DND-41 (cell line): ENCODE results near the gene RAB28.

Experiments used
- ATAC-seq: fragments of 200-7000 bp; cut with Tn5 transposase; 3 replicates; pipeline ENCODE4 v1.9.1; 2021; ENCODE audit warnings: low read depth; ENCODE audit not compliant: insufficient read depth
- DNase-seq: peaks from one replicate; pipeline ENCODE4 v3.0.0-alpha.2; 2020
- H2AFZ ChIP-seq: 2 replicates; pipeline ENCODE4 v1.6.0; 2012; ENCODE audit warnings: low read depth, low read length
- H3K27ac ChIP-seq: 2 replicates; pipeline ENCODE4 v1.5.1; 2012; ENCODE audit warnings: low read length, inconsistent platforms
- H3K27me3 ChIP-seq: fragments of 200-600 bp; sonication (generic); 2 replicates; pipeline ENCODE4 v1.6.0; 2012; ENCODE audit warnings: low read length, mild to moderate bottlenecking, inconsistent platforms; ENCODE audit not compliant: insufficient read depth, poor library complexity
- H3K36me3 ChIP-seq: 2 replicates; pipeline ENCODE4 v1.5.1; 2012; ENCODE audit warnings: low read length, inconsistent platforms; ENCODE audit not compliant: insufficient read depth
- H3K4me1 ChIP-seq: 2 replicates; pipeline ENCODE4 v1.5.1; 2012; ENCODE audit warnings: mild to moderate bottlenecking, low read length; ENCODE audit not compliant: insufficient read depth
- H3K4me2 ChIP-seq: 2 replicates; pipeline ENCODE4 v1.6.0; 2012; ENCODE audit warnings: mild to moderate bottlenecking, moderate library complexity, low read length, inconsistent platforms; ENCODE audit not compliant: insufficient read depth
- H3K4me3 ChIP-seq, 2 experiments: fragments of 200-600 bp in 1 of 2; shearing (Covaris generic) in 1 of 2; 2 replicates each; pipeline ENCODE4 v1.5.1; 2012 to 2016; ENCODE audit warnings: inconsistent platforms in 2 of 2, low read length in 2 of 2, mild to moderate bottlenecking in 2 of 2, low read depth in 1 of 2, moderate library complexity in 1 of 2
- H3K79me2 ChIP-seq: 2 replicates; pipeline ENCODE4 v1.6.0; 2012; ENCODE audit warnings: low read length, inconsistent platforms; ENCODE audit not compliant: insufficient read depth
- H3K9ac ChIP-seq: 2 replicates; pipeline ENCODE4 v1.6.0; 2012; ENCODE audit warnings: low read depth, mild to moderate bottlenecking, inconsistent platforms, low read length, moderate library complexity
- H3K9me3 ChIP-seq: 2 replicates; pipeline ENCODE4 v1.5.1; 2012; ENCODE audit warnings: low read length, moderate library complexity, mild to moderate bottlenecking, inconsistent platforms; ENCODE audit not compliant: insufficient read depth, severe bottlenecking
- H4K20me1 ChIP-seq: 2 replicates; pipeline ENCODE4 v1.6.0; 2012; ENCODE audit warnings: low read length; ENCODE audit not compliant: insufficient read depth
- CTCF ChIP-seq: IDR thresholded peaks from 2 replicates; pipeline ENCODE4 v1.5.1; 2012; ENCODE audit warnings: borderline replicate concordance, low read length, moderate library complexity, mild to moderate bottlenecking; ENCODE audit not compliant: poor library complexity, severe bottlenecking; ENCODE audit errors: extremely low read depth
- EZH2 ChIP-seq: IDR thresholded peaks from 3 replicates; pipeline ENCODE4 v1.6.1; 2012; ENCODE audit warnings: borderline replicate concordance, low read depth, mild to moderate bottlenecking, moderate library complexity, low read length, inconsistent platforms; ENCODE audit not compliant: severe bottlenecking

The RAB28 gene

GRCh38 chr4:13331827-13332226, 152.3 kb downstream of the RAB28 start:
- Histone ChIP-seq H3K36me3 (no peaks in the 10 kb centered on the region; the same call in 1 of the 2 replicates), H2AFZ (no peak overlapping the region), H3K9me3 (no peaks in the 10 kb centered on the region), H3K79me2 (no peaks in the 10 kb centered on the region), H3K4me1 (no peaks in the 10 kb centered on the region), H3K4me3 (no peak overlapping the region), H3K4me2 (no peak overlapping the region), H3K9ac (no peak overlapping the region), H3K27me3 (no peaks in the 10 kb centered on the region), H3K27ac (no peak overlapping the region), H4K20me1 (no peaks in the 10 kb centered on the region)
- TF ChIP-seq CTCF (no peak), EZH2 (no peak)
- DNase-seq (no peak), ATAC-seq (no peak)

- Histone ChIP-seq H3K4me3 (no peak overlapping the region), H3K9me3 (no peaks in the 10 kb centered on the region), H3K27me3 (no peaks in the 10 kb centered on the region), H3K4me1 (no peaks in the 10 kb centered on the region), H3K36me3 (no peaks in the 10 kb centered on the region), H3K9ac (no peak overlapping the region), H3K79me2 (no peaks in the 10 kb centered on the region), H3K4me2 (no peak overlapping the region), H2AFZ (no peak overlapping the region), H4K20me1 (no peaks in the 10 kb centered on the region), H3K27ac (no peak overlapping the region)
- ATAC-seq = no peak
- no peak for DNase-seq
- TF ChIP-seq CTCF (no peak), EZH2 (no peak)
Observed at GRCh38 chr4:13329963-13330362, 154.2 kb downstream of the RAB28 start.

GRCh38 chr4:13329340-13329850, 154.7 kb downstream of the RAB28 start:
- Histone ChIP-seq H3K27ac (no peak overlapping the region), H3K9me3 (no peaks in the 10 kb centered on the region), H3K4me3 (no peak overlapping the region), H3K9ac (no peak overlapping the region), H4K20me1 (no peaks in the 10 kb centered on the region), H3K27me3 (no peaks in the 10 kb centered on the region), H3K79me2 (no peaks in the 10 kb centered on the region), H2AFZ (no peak overlapping the region), H3K4me2 (no peak overlapping the region), H3K4me1 (peaks cover 1% of the 10 kb centered on the region; the same call in 1 of the 2 replicates), H3K36me3 (no peaks in the 10 kb centered on the region)
- ATAC-seq (no peak), DNase-seq (no peak)
- TF ChIP-seq EZH2 (no peak), CTCF (no peak)

GRCh38 chr4:13328591-13328990, 155.5 kb downstream of the RAB28 start:
- Histone ChIP-seq H4K20me1 (no peaks in the 10 kb centered on the region), H3K27me3 (no peaks in the 10 kb centered on the region), H3K9me3 (no peaks in the 10 kb centered on the region), H3K9ac (no peak overlapping the region), H3K79me2 (no peaks in the 10 kb centered on the region), H2AFZ (no peak overlapping the region), H3K4me3 (no peak overlapping the region), H3K36me3 (no peaks in the 10 kb centered on the region), H3K27ac (no peak overlapping the region), H3K4me1 (peaks cover 9% of the 10 kb centered on the region), H3K4me2 (no peak overlapping the region)
- no peak for DNase-seq
- TF ChIP-seq CTCF (no peak), EZH2 (no peak)
- no peak for ATAC-seq
